Neural cell (in vitro differentiated cells): Measurements from ENCODE around the gene SLF2. TPM values are rescaled to one million over a fixed set of nuclear protein-coding genes. Genes with fewer than 3 reads are reported as not detected.

Experiments used
- H2AFZ ChIP-seq: fragments of 200-600, 300-800 bp; sonication (generic), shearing (Covaris generic); 2 replicates; pipeline ENCODE4 v1.6.0; 2014; ENCODE audit warnings: low read depth, mild to moderate bottlenecking, antibody characterized with exemption, low read length, moderate library complexity
- H3F3A ChIP-seq: fragments of 200-600 bp; shearing (Covaris generic); 2 replicates; pipeline ENCODE4 v1.6.1; 2016; ENCODE audit warnings: mild to moderate bottlenecking, moderate library complexity, mixed read lengths, antibody characterized with exemption, low read length; ENCODE audit not compliant: insufficient read depth, poor library complexity, severe bottlenecking
- H3K27ac ChIP-seq: fragments of 200-600, 300-800 bp; sonication (generic), shearing (Covaris generic); 2 replicates; pipeline ENCODE4 v1.5.1; 2014; ENCODE audit warnings: mild to moderate bottlenecking, low read length, moderate library complexity
- H3K27me3 ChIP-seq: fragments of 300-800, 200-600 bp; sonication (generic), shearing (Covaris generic); 2 replicates; pipeline ENCODE4 v1.6.0; 2014; ENCODE audit warnings: mild to moderate bottlenecking, low read depth, low read length, moderate library complexity; ENCODE audit not compliant: insufficient read depth
- H3K36me3 ChIP-seq: fragments of 300-800, 200-600 bp; sonication (generic), shearing (Covaris generic); 2 replicates; pipeline ENCODE4 v1.5.1; 2014; ENCODE audit warnings: mild to moderate bottlenecking, antibody characterized with exemption, low read length, moderate library complexity; ENCODE audit not compliant: insufficient read depth
- H3K4me2 ChIP-seq: fragments of 300-800, 200-600 bp; sonication (generic), shearing (Covaris generic); 2 replicates; pipeline ENCODE4 v1.6.0; 2014; ENCODE audit warnings: mild to moderate bottlenecking, low read length
- H3K4me3 ChIP-seq: fragments of 300-800, 200-600 bp; sonication (generic), shearing (Covaris generic); 2 replicates; pipeline ENCODE4 v1.5.1; 2014; ENCODE audit warnings: mild to moderate bottlenecking, low read length, moderate library complexity
- H3K79me2 ChIP-seq: fragments of 200-600 bp; shearing (Covaris generic); replicated peaks from 2 replicates; pipeline ENCODE4 v1.6.0; 2014; ENCODE audit warnings: mild to moderate bottlenecking, low read length, moderate library complexity; ENCODE audit not compliant: insufficient read depth
- H3K9ac ChIP-seq: fragments of 300-800, 200-600 bp; sonication (generic), shearing (Covaris generic); 2 replicates; pipeline ENCODE4 v1.6.1; 2016; ENCODE audit warnings: mild to moderate bottlenecking, low read length, mixed read lengths
- H3K9me2 ChIP-seq: fragments of 200-600 bp; shearing (Covaris generic); 2 replicates; pipeline ENCODE4 v1.6.1; 2016; ENCODE audit warnings: mild to moderate bottlenecking, low read length, mixed read lengths; ENCODE audit not compliant: insufficient read depth
- H3K9me3 ChIP-seq: fragments of 200-600, 300-800 bp; sonication (generic), shearing (Covaris generic); 2 replicates; pipeline ENCODE4 v1.6.1; 2016; ENCODE audit warnings: mild to moderate bottlenecking, mixed run types, low read length, moderate library complexity, mixed read lengths
- H4K20me1 ChIP-seq: fragments of 200-600 bp; shearing (Covaris generic); 2 replicates; pipeline ENCODE4 v1.6.1; 2016; ENCODE audit warnings: mild to moderate bottlenecking, mixed run types; ENCODE audit not compliant: insufficient read depth
- CTCF ChIP-seq: fragments of 450-650 bp; IDR thresholded peaks from 2 replicates; pipeline ENCODE4 v1.5.1; 2014; ENCODE audit warnings: antibody characterized with exemption, mild to moderate bottlenecking, moderate library complexity; ENCODE audit not compliant: poor library complexity, severe bottlenecking
- EP300 ChIP-seq: fragments of 450-650 bp; conservative IDR thresholded peaks from 2 replicates; pipeline ENCODE4 v1.6.1; 2014; ENCODE audit warnings: antibody characterized with exemption, mild to moderate bottlenecking, moderate library complexity; ENCODE audit not compliant: poor library complexity, severe bottlenecking
- EZH2 ChIP-seq: fragments of 200-600, 300-800 bp; shearing (Covaris generic), sonication (generic); IDR thresholded peaks from 2 replicates; pipeline ENCODE4 v1.6.1; 2014; ENCODE audit warnings: antibody characterized with exemption, low read length, borderline replicate concordance, mild to moderate bottlenecking; ENCODE audit not compliant: insufficient read depth, poor library complexity, severe bottlenecking
- MXI1 ChIP-seq: fragments of 450-650 bp; conservative IDR thresholded peaks from 2 replicates; pipeline ENCODE4 v1.6.1; 2014; ENCODE audit warnings: antibody characterized with exemption, mild to moderate bottlenecking; ENCODE audit not compliant: poor library complexity, severe bottlenecking
- POLR2AphosphoS5 ChIP-seq: IDR thresholded peaks from 2 replicates; pipeline ENCODE4 v1.6.1; 2012
- RAD21 ChIP-seq: fragments of 450-650 bp; conservative IDR thresholded peaks from 2 replicates; pipeline ENCODE4 v1.6.1; 2014; ENCODE audit warnings: antibody characterized with exemption, mild to moderate bottlenecking, moderate library complexity
- REST ChIP-seq: IDR thresholded peaks from 2 replicates; pipeline ENCODE4 v1.6.1; 2012; ENCODE audit warnings: borderline replicate concordance
- SMC3 ChIP-seq: fragments of 450-650 bp; conservative IDR thresholded peaks from 2 replicates; pipeline ENCODE4 v1.6.1; 2014; ENCODE audit warnings: antibody characterized with exemption, mild to moderate bottlenecking, moderate library complexity; ENCODE audit not compliant: poor library complexity
- TAF1 ChIP-seq: IDR thresholded peaks from 2 replicates; pipeline ENCODE4 v1.6.1; 2012; ENCODE audit warnings: low read depth
- polyA plus RNA-seq: library from polyadenylated mRNA; depleted of rRNA; stranded (reverse); fragments of >200 nt; gene quantifications from 2 replicates; pipeline ENCODE4 v1.2.3, GENCODE V29; 2014

Gene SLF2
- polyA plus RNA-seq, 1 donor from 2014 or later: 43.0 TPM

GRCh38 chr10:100923580-100923979, 10.8 kb downstream of the SLF2 start:
- H3K9ac ChIP-seq: no peak overlapping the region
- H3F3A ChIP-seq: no peaks in the 10 kb centered on the region
- no peaks in the 10 kb centered on the region for H3K36me3 ChIP-seq
- H3K4me3 ChIP-seq: no peak overlapping the region
- no peaks in the 10 kb centered on the region for H4K20me1 ChIP-seq
- TF ChIP-seq POLR2AphosphoS5 (no peak), CTCF (no peak), RAD21 (no peak), MXI1 (no peak), EZH2 (no peak), SMC3 (no peak)
- H3K4me2 ChIP-seq: no peak overlapping the region
- H3K27me3 ChIP-seq: no peaks in the 10 kb centered on the region
- H3K27ac ChIP-seq: no peak overlapping the region
- H2AFZ ChIP-seq: no peak overlapping the region
- H3K9me3 ChIP-seq: no peaks in the 10 kb centered on the region
- H3K9me2 ChIP-seq: no peaks in the 10 kb centered on the region
- H3K79me2 ChIP-seq: peaks cover 3% of the 10 kb centered on the region

- Histone ChIP-seq H3K4me3 (no peak overlapping the region), H3K36me3 (no peaks in the 10 kb centered on the region), H3K9me2 (no peaks in the 10 kb centered on the region), H3K27ac (no peak overlapping the region), H3K27me3 (no peaks in the 10 kb centered on the region), H3K9ac (no peak overlapping the region), H4K20me1 (no peaks in the 10 kb centered on the region), H2AFZ (no peak overlapping the region), H3K9me3 (no peaks in the 10 kb centered on the region), H3K79me2 (peaks cover 3% of the 10 kb centered on the region), H3K4me2 (no peak overlapping the region), H3F3A (no peaks in the 10 kb centered on the region)
- TF ChIP-seq RAD21: no peak
- no peak for TF ChIP-seq POLR2AphosphoS5
These were observed 14.5 kb downstream of the SLF2 start for GRCh38 chr10:100927266-100927665.

- H3K27me3 ChIP-seq: no peaks in the 10 kb centered on the region
- no peaks in the 10 kb centered on the region for H3K9me3 ChIP-seq
- no peak overlapping the region for H3K9ac ChIP-seq
- H3K4me3 ChIP-seq: no peak overlapping the region
- TF ChIP-seq POLR2AphosphoS5: no peak
- TF ChIP-seq MXI1: no peak
- no peak for TF ChIP-seq EP300
- no peak for TF ChIP-seq EZH2
- no peak for TF ChIP-seq REST
- TF ChIP-seq RAD21: no peak
- TF ChIP-seq SMC3: no peak
- TF ChIP-seq TAF1: no peak
- no peak for TF ChIP-seq CTCF
- no peaks in the 10 kb centered on the region for H3F3A ChIP-seq
- H3K27ac ChIP-seq: no peak overlapping the region
- no peaks in the 10 kb centered on the region for H3K9me2 ChIP-seq
- H4K20me1 ChIP-seq: no peaks in the 10 kb centered on the region
- no peak overlapping the region for H3K4me2 ChIP-seq
- peaks cover 3% of the 10 kb centered on the region for H3K79me2 ChIP-seq
- no peak overlapping the region for H2AFZ ChIP-seq
- no peaks in the 10 kb centered on the region for H3K36me3 ChIP-seq
These were observed 15.3 kb downstream of the SLF2 start for GRCh38 chr10:100928039-100928438.
